HCT116 (cell line): ENCODE measurements around the gene PITPNC1. TPM values are rescaled to one million over a fixed set of nuclear protein-coding genes. Genes with fewer than 3 reads are reported as not detected.

Source experiments
- ATAC-seq: fragments of 200-7000 bp; cut with Tn5 transposase; 2 replicates; pipeline ENCODE4 v1.9.1; 2020; ENCODE audit warnings: mild to moderate bottlenecking, moderate library complexity
- BruUV-seq: library from RNA; stranded (reverse); fragments of 400-500 nt; replicated peaks from 2 replicates; lab custom pipeline; 2021; lab: Mats Ljungman, UMichigan
- CTCF ChIA-PET: fragments of 300-600 bp; sonication (Branson Sonifier 250); formaldehyde crosslinking; loops from one replicate; lab custom pipeline; 2021; ENCODE audit warnings: antibody characterized with exemption; lab: Charles Lee
- POLR2A ChIA-PET: fragments of 300-600, 350-600 bp; sonication (Branson Sonifier 250); formaldehyde crosslinking; loops from one replicate; lab custom pipeline; 2021; ENCODE audit warnings: antibody characterized with exemption; lab: Charles Lee
- RAD21 ChIA-PET, 2 experiments: fragments of 300-600 bp; sonication (Branson Sonifier 250); formaldehyde crosslinking; loops; one replicate each; lab custom pipeline; 2023; ENCODE audit warnings: low total read pairs in 2 of 2; ENCODE audit not compliant: uncharacterized antibody in 2 of 2, unreplicated experiment in 2 of 2, low non-redundant PET in 1 of 2; lab: Charles Lee
- DNase-seq: peaks from one replicate; pipeline ENCODE4 v3.0.0-alpha.2; 2010; ENCODE audit warnings: low read depth, low spot score
- H2AFZ ChIP-seq: fragments of 200-600 bp; shearing (Covaris generic), sonication (generic); 2 replicates; pipeline ENCODE4 v1.6.1; 2017; ENCODE audit warnings: low read depth, mixed run types, mixed read lengths, antibody characterized with exemption, low read length; ENCODE audit not compliant: poor library complexity, severe bottlenecking
- H3K27ac ChIP-seq: 2 replicates; pipeline ENCODE4 v1.5.1; 2012; ENCODE audit warnings: low read depth, low read length
- H3K27me3 ChIP-seq: fragments of 200-600 bp; sonication (generic); 2 replicates; pipeline ENCODE4 v1.6.1; 2016; ENCODE audit warnings: mixed run types, low read length, mixed read lengths; ENCODE audit not compliant: insufficient read depth
- H3K36me3 ChIP-seq, 2 experiments: fragments of 200-500 bp in 1 of 2; fragments of 200-600 bp in 1 of 2; sonication (Bioruptor generic) in 1 of 2; sonication (generic) in 1 of 2; 2 replicates each; pipeline versions ENCODE4 v1.5.1 to v1.6.1; 2014 to 2016; ENCODE audit warnings: low read length in 2 of 2, inconsistent platforms in 1 of 2, mixed read lengths in 1 of 2, mixed run types in 1 of 2; ENCODE audit not compliant: insufficient read depth in 2 of 2, control insufficient read depth in 1 of 2
- H3K4me1 ChIP-seq, 2 experiments: fragments of 200-600 bp in 1 of 2; sonication (generic) in 1 of 2; 2 replicates each; pipeline versions ENCODE4 v1.5.1 to v1.6.1; 2012 to 2017; ENCODE audit warnings: low read length in 2 of 2, inconsistent platforms in 1 of 2, mild to moderate bottlenecking in 1 of 2, mixed read lengths in 1 of 2, mixed run types in 1 of 2, moderate library complexity in 1 of 2; ENCODE audit not compliant: insufficient read depth in 2 of 2, control insufficient read depth in 1 of 2
- H3K4me2 ChIP-seq: fragments of 200-600 bp; sonication (generic); 2 replicates; pipeline ENCODE4 v1.6.1; 2017; ENCODE audit warnings: mixed run types, low read length, mixed read lengths
- H3K4me3 ChIP-seq, 2 experiments: fragments of 200-600 bp in 1 of 2; sonication (generic) in 1 of 2; replicated peaks in 1 of 2; 2 replicates each; pipeline ENCODE4 v1.5.1; 2011 to 2016; ENCODE audit warnings: low read length in 2 of 2, control low read depth in 1 of 2, low read depth in 1 of 2, mild to moderate bottlenecking in 1 of 2, mixed read lengths in 1 of 2, mixed run types in 1 of 2
- H3K79me2 ChIP-seq: fragments of 200-600 bp; sonication (generic); 2 replicates; pipeline ENCODE4 v1.6.1; 2017; ENCODE audit warnings: mild to moderate bottlenecking, mixed run types, low read length, moderate library complexity, mixed read lengths; ENCODE audit not compliant: insufficient read depth
- H3K9ac ChIP-seq: fragments of 200-600 bp; sonication (generic); 2 replicates; pipeline ENCODE4 v1.6.1; 2016; ENCODE audit warnings: low read length, mixed read lengths
- H3K9me2 ChIP-seq: fragments of 200-600 bp; sonication (generic), shearing (Covaris generic); 2 replicates; pipeline ENCODE4 v1.6.1; 2017; ENCODE audit warnings: mixed run types, mild to moderate bottlenecking, moderate library complexity; ENCODE audit not compliant: insufficient read depth
- H3K9me3 ChIP-seq, 2 experiments: fragments of 200-500 bp in 1 of 2; fragments of 200-600 bp in 1 of 2; sonication (Bioruptor generic) in 1 of 2; sonication (generic) in 1 of 2; 2 replicates each; pipeline ENCODE4 v1.6.1; 2014 to 2017; ENCODE audit warnings: low read length in 2 of 2, mixed read lengths in 2 of 2, inconsistent platforms in 1 of 2, low read depth in 1 of 2, mild to moderate bottlenecking in 1 of 2, mixed run types in 1 of 2, moderate library complexity in 1 of 2; ENCODE audit not compliant: control insufficient read depth in 1 of 2, insufficient read depth in 1 of 2
- H4K20me1 ChIP-seq: fragments of 200-600 bp; sonication (generic), shearing (Covaris generic); 2 replicates; pipeline ENCODE4 v1.6.1; 2017; ENCODE audit warnings: mixed run types, mild to moderate bottlenecking, moderate library complexity; ENCODE audit not compliant: insufficient read depth
- CBX3 ChIP-seq: IDR thresholded peaks from 2 replicates; pipeline ENCODE4 v1.6.1; 2012; ENCODE audit warnings: low read depth
- CTCF ChIP-seq, 3 experiments: fragments of 200-600 bp in 1 of 3; sonication (generic) in 1 of 3; IDR thresholded peaks in 2 of 3; conservative IDR thresholded peaks in 1 of 3; 2 replicates each; pipeline ENCODE4 v1.5.1; 2012 to 2017; ENCODE audit warnings: low read depth in 2 of 3, low read length in 2 of 3, antibody characterized with exemption in 1 of 3, borderline replicate concordance in 1 of 3, control low read depth in 1 of 3, mild to moderate bottlenecking in 1 of 3, mixed read lengths in 1 of 3, mixed run types in 1 of 3, moderate library complexity in 1 of 3; ENCODE audit not compliant: insufficient read depth in 1 of 3
- EGR1 ChIP-seq: IDR thresholded peaks from 2 replicates; pipeline ENCODE4 v1.6.1; 2012; ENCODE audit warnings: low read depth
- ELF1 ChIP-seq: IDR thresholded peaks from 2 replicates; pipeline ENCODE4 v1.6.1; 2012; ENCODE audit warnings: low read depth, borderline replicate concordance
- EZH2phosphoT487 ChIP-seq: fragments of 200-600 bp; IDR thresholded peaks from 2 replicates; pipeline ENCODE4 v1.6.1; 2018; ENCODE audit warnings: antibody characterized with exemption, borderline replicate concordance
- FOSL1 ChIP-seq: IDR thresholded peaks from 2 replicates; pipeline ENCODE4 v1.6.1; 2012; ENCODE audit warnings: low read depth
- MAX ChIP-seq: IDR thresholded peaks from 2 replicates; pipeline ENCODE4 v1.6.1; 2012
- POLR2A ChIP-seq: IDR thresholded peaks from 2 replicates; pipeline ENCODE4 v1.7.0; 2011; ENCODE audit warnings: borderline replicate concordance; ENCODE audit not compliant: insufficient read depth, insufficient read length; ENCODE audit errors: extremely low read depth
- RAD21 ChIP-seq: IDR thresholded peaks from 2 replicates; pipeline ENCODE4 v1.6.1; 2012; ENCODE audit warnings: low read depth, mild to moderate bottlenecking
- REST ChIP-seq: IDR thresholded peaks from 2 replicates; pipeline ENCODE4 v1.6.1; 2012; ENCODE audit warnings: low read depth
- SP1 ChIP-seq: IDR thresholded peaks from 2 replicates; pipeline ENCODE4 v1.6.1; 2012; ENCODE audit warnings: low read depth
- SRF ChIP-seq: IDR thresholded peaks from 2 replicates; pipeline ENCODE4 v1.6.1; 2012; ENCODE audit warnings: low read depth
- TCF7L2 ChIP-seq: IDR thresholded peaks from 2 replicates; pipeline ENCODE4 v1.7.0; 2011; ENCODE audit warnings: borderline replicate concordance, inconsistent platforms; ENCODE audit not compliant: insufficient read depth, insufficient read length; ENCODE audit errors: extremely low read depth
- YY1 ChIP-seq: IDR thresholded peaks from 2 replicates; pipeline ENCODE4 v1.6.1; 2011; ENCODE audit warnings: low read length, low read depth, moderate library complexity, mild to moderate bottlenecking; ENCODE audit not compliant: insufficient replicate concordance; ENCODE audit errors: extremely low read depth
- ZNF274 ChIP-seq: fragments of 200-500 bp; sonication (Bioruptor generic); IDR thresholded peaks from 2 replicates; pipeline ENCODE4 v1.6.1; 2014; ENCODE audit warnings: mild to moderate bottlenecking, low read depth, low read length, inconsistent platforms
- intact Hi-C: fragments of 100-400 bp; cut with micrococcal nuclease; formaldehyde crosslinking; loops from 2 replicates; pipeline ENCODE4 v1.10.0; 2022
- total RNA-seq: library from RNA; stranded (reverse); gene quantifications from one replicate; pipeline ENCODE4 v1.2.1, GENCODE V29; 2021; ENCODE audit not compliant: unreplicated experiment

Gene PITPNC1
- total RNA-seq, 1 experiment from 2014 or later = 41.9 TPM

- TF ChIP-seq MAX = peak; percentile 71
- no peak for TF ChIP-seq TCF7L2
- peak; percentile 51 for TF ChIP-seq FOSL1
- 0 out of 2 replicates have a peak, but pooled peaks have one; percentile 41 for TF ChIP-seq SP1
- TF ChIP-seq CBX3 = peak; percentile 60
Measured at GRCh38 chr17:67378454-67379250, 1.6 kb downstream of the PITPNC1 start (continued).

GRCh38 chr17:67379251-67379630 is 2.2 kb downstream of the PITPNC1 start:
- Histone ChIP-seq H3K9me2 (no peaks in the 10 kb centered on the region), H3K27ac (peak overlapping the region; percentile 73), H3K36me3 (no peaks in the 10 kb centered on the region), H3K27me3 (no peaks in the 10 kb centered on the region), H3K4me1 (peaks cover 20 to 31% of the 10 kb centered on the region in 2 experiments), H3K4me2 (peak overlapping the region; percentile 97), H3K9me3 (no peaks in the 10 kb centered on the region), H3K4me3 (peak overlapping the region; percentile 66 to 89), H4K20me1 (no peaks in the 10 kb centered on the region), H2AFZ (no peak overlapping the region), H3K79me2 (peaks cover 37% of the 10 kb centered on the region; the same call in 1 of the 2 replicates), H3K9ac (peak overlapping the region; percentile 86)
- BruUV-seq = no TSS peak
- POLR2A ChIA-PET = interaction anchor here (0.7 to 3.2 kb wide), 6 partner anchors 11 to 226 kb away, joined by 3 to 11 read pairs (median 4); no protein-coding TSS in a partner anchor
- RAD21 ChIA-PET = interaction anchor here in 1 of 2 experiments (0.9 to 1.4 kb wide), 2 partner anchors 96 to 224 kb away, joined by 3 to 6 read pairs; no protein-coding TSS in a partner anchor
- ATAC-seq (no peak), DNase-seq (no peak)
- intact Hi-C loops = loop anchor here (1.0 to 5.0 kb wide), 5 partner anchors 43 to 448 kb away; partner anchors contain the start of genes BPTF and NOL11
- CTCF ChIA-PET = interaction anchor here (0.6 to 3.6 kb wide), 22 partner anchors 8 to 402 kb away, joined by 3 to 41 read pairs (median 4); no protein-coding TSS in a partner anchor
- TF ChIP-seq ELF1 (no peak), REST (no peak), TCF7L2 (no peak), EZH2phosphoT487 (no peak), SRF (no peak), EGR1 (no peak), ZNF274 (no peak), YY1 (no peak), POLR2A (no peak), CTCF (IDR thresholded peaks at IDR 0.05 in 2 of 3, conservative IDR thresholded peaks at IDR 0.05 in 1 of 3; ENCODE audit: borderline replicate concordance in 1 of 3, insufficient read depth in 1 of 3, low read depth in 2 of 3, low read length in 2 of 3) (no peak), RAD21 (no peak)
